ENCODE data around the gene TRIM33.

- TF ChIP-seq CTCF (IDR thresholded peaks at IDR 0.05) (no peak), POLR2AphosphoS5 (IDR thresholded peaks at IDR 0.05) (no peak), POLR2A (IDR thresholded peaks at IDR 0.05) (no peak)
These were observed 158.2 kb downstream of the TRIM33 start for GRCh38 chr1:114352797-114353196.

Measured in gastroesophageal sphincter (tissue), 3 donors.